ENCODE results near the gene SPTBN1.
A peak's percentile ranks its signal among the peaks of the same experiment; 100 is the strongest.

SPTBN1 gene

GRCh38 chr2:54603796-54604195 lies 147.7 kb downstream of the SPTBN1 start:
- Histone ChIP-seq H3K27me3 (ENCODE audit: insufficient read depth, low read length) (no peaks in the 10 kb centered on the region), H3K9ac (ENCODE audit: low read length) (no peak overlapping the region), H2AFZ (ENCODE audit: insufficient read depth, low read length, poor library complexity) (no peak overlapping the region), H3K9me3 (ENCODE audit: insufficient read depth, low read depth, low read length) (peaks cover 2% of the 10 kb centered on the region), H2AK5ac (ENCODE audit: low read length) (no peak overlapping the region), H3K4me1 (ENCODE audit: control insufficient read depth in 1 of 2, insufficient read depth in 2 of 2, low read length in 2 of 2) (peaks cover 6 to 11% of the 10 kb centered on the region in 2 experiments), H3K79me1 (ENCODE audit: low read length) (no peaks in the 10 kb centered on the region), H4K12ac (ENCODE audit: low read depth, low read length) (no peak overlapping the region), H3K4me3 (ENCODE audit: low read depth, low read length) (no peak overlapping the region), H3K4me2 (ENCODE audit: low read length) (no peak overlapping the region), H3K27ac (ENCODE audit: low read depth, low read length) (no peak overlapping the region), H3K36me3 (ENCODE audit: control insufficient read depth in 1 of 2, insufficient read depth in 2 of 2, low read length in 2 of 2) (peaks cover 5 to 14% of the 10 kb centered on the region in 2 experiments), H4K91ac (ENCODE audit: low read depth, low read length) (no peak overlapping the region), H2BK120ac (ENCODE audit: insufficient read depth, low read length, poor library complexity) (no peak overlapping the region), H2BK5ac (ENCODE audit: low read depth, low read length, poor library complexity) (no peak overlapping the region), H3K23ac (ENCODE audit: low read length) (no peak overlapping the region), H4K8ac (ENCODE audit: low read depth, low read length) (no peak overlapping the region), H3K4ac (ENCODE audit: low read depth, low read length) (peak overlapping the region; percentile 52), H2BK12ac (ENCODE audit: low read length) (no peak overlapping the region), H3K14ac (ENCODE audit: low read length) (no peak overlapping the region), H3K79me2 (ENCODE audit: control insufficient read depth, insufficient read depth, low read length, poor library complexity) (peaks cover 10% of the 10 kb centered on the region), H3K18ac (ENCODE audit: low read length) (no peak overlapping the region)
- no peak for DNase-seq
- no CpG with 5 or more reads among the region's 1 CpG for WGBS (ENCODE audit: extremely low coverage, insufficient coverage, insufficient read length)

- H3K79me1 ChIP-seq (ENCODE audit: low read length), result no peaks in the 10 kb centered on the region
- no peak overlapping the region for H3K23ac ChIP-seq (ENCODE audit: low read length)
- H3K27me3 ChIP-seq (ENCODE audit: insufficient read depth, low read length), result no peaks in the 10 kb centered on the region
- WGBS (ENCODE audit: extremely low coverage, insufficient coverage, insufficient read length), result no CpG with 5 or more reads among the region's 10 CpGs
- H3K79me2 ChIP-seq (ENCODE audit: control insufficient read depth, insufficient read depth, low read length, poor library complexity), result peaks cover 10% of the 10 kb centered on the region
- peak overlapping the region; percentile 60 for H3K4ac ChIP-seq (ENCODE audit: low read depth, low read length)
- H3K18ac ChIP-seq (ENCODE audit: low read length), result peak overlapping the region; percentile 46
- no peak overlapping the region for H4K8ac ChIP-seq (ENCODE audit: low read depth, low read length)
- H3K9me3 ChIP-seq (ENCODE audit: insufficient read depth, low read depth, low read length), result no peaks in the 10 kb centered on the region
- H4K91ac ChIP-seq (ENCODE audit: low read depth, low read length), result no peak overlapping the region
- no peak overlapping the region for H3K14ac ChIP-seq (ENCODE audit: low read length)
- H3K4me1 ChIP-seq (ENCODE audit: control insufficient read depth in 1 of 2, insufficient read depth in 2 of 2, low read length in 2 of 2), result peaks cover 6 to 11% of the 10 kb centered on the region in 2 experiments
- no peak overlapping the region for H3K4me2 ChIP-seq (ENCODE audit: low read length)
- H4K12ac ChIP-seq (ENCODE audit: low read depth, low read length), result no peak overlapping the region
- no peak overlapping the region for H3K9ac ChIP-seq (ENCODE audit: low read length)
- H3K36me3 ChIP-seq (ENCODE audit: control insufficient read depth in 1 of 2, insufficient read depth in 2 of 2, low read length in 2 of 2), result peaks cover 2 to 7% of the 10 kb centered on the region in 2 experiments
- H3K4me3 ChIP-seq (ENCODE audit: low read depth, low read length), result no peak overlapping the region
- no peak overlapping the region for H2BK120ac ChIP-seq (ENCODE audit: insufficient read depth, low read length, poor library complexity)
- no peak overlapping the region for H2BK5ac ChIP-seq (ENCODE audit: low read depth, low read length, poor library complexity)
- H2BK12ac ChIP-seq (ENCODE audit: low read length), result no peak overlapping the region
- H2AFZ ChIP-seq (ENCODE audit: insufficient read depth, low read length, poor library complexity), result no peak overlapping the region
- H3K27ac ChIP-seq (ENCODE audit: low read depth, low read length), result no peak overlapping the region
- DNase-seq, result no peak
- no peak overlapping the region for H2AK5ac ChIP-seq (ENCODE audit: low read length)
These were observed 148.7 kb downstream of the SPTBN1 start for GRCh38 chr2:54604871-54605270.

GRCh38 chr2:54605836-54606235 lies 149.7 kb downstream of the SPTBN1 start:
- Histone ChIP-seq H3K27me3 (ENCODE audit: insufficient read depth, low read length) (no peaks in the 10 kb centered on the region), H3K18ac (ENCODE audit: low read length) (no peak overlapping the region), H3K4ac (ENCODE audit: low read depth, low read length) (peak overlapping the region; percentile 63), H4K12ac (ENCODE audit: low read depth, low read length) (no peak overlapping the region), H4K8ac (ENCODE audit: low read depth, low read length) (no peak overlapping the region), H3K4me1 (ENCODE audit: control insufficient read depth in 1 of 2, insufficient read depth in 2 of 2, low read length in 2 of 2) (peaks cover 6 to 11% of the 10 kb centered on the region in 2 experiments), H2BK120ac (ENCODE audit: insufficient read depth, low read length, poor library complexity) (no peak overlapping the region), H3K4me3 (ENCODE audit: low read depth, low read length) (no peak overlapping the region), H3K79me1 (ENCODE audit: low read length) (no peaks in the 10 kb centered on the region), H3K79me2 (ENCODE audit: control insufficient read depth, insufficient read depth, low read length, poor library complexity) (peaks cover 10% of the 10 kb centered on the region), H4K91ac (ENCODE audit: low read depth, low read length) (no peak overlapping the region), H3K9me3 (ENCODE audit: insufficient read depth, low read depth, low read length) (no peaks in the 10 kb centered on the region), H3K27ac (ENCODE audit: low read depth, low read length) (no peak overlapping the region), H3K36me3 (ENCODE audit: control insufficient read depth in 1 of 2, insufficient read depth in 2 of 2, low read length in 2 of 2) (peaks cover 2% of the 10 kb centered on the region in 2 experiments), H3K4me2 (ENCODE audit: low read length) (no peak overlapping the region), H3K14ac (ENCODE audit: low read length) (no peak overlapping the region), H3K9ac (ENCODE audit: low read length) (no peak overlapping the region), H2AFZ (ENCODE audit: insufficient read depth, low read length, poor library complexity) (no peak overlapping the region), H2BK12ac (ENCODE audit: low read length) (no peak overlapping the region), H2AK5ac (ENCODE audit: low read length) (no peak overlapping the region), H3K23ac (ENCODE audit: low read length) (no peak overlapping the region), H2BK5ac (ENCODE audit: low read depth, low read length, poor library complexity) (no peak overlapping the region)
- WGBS (ENCODE audit: extremely low coverage, insufficient coverage, insufficient read length), result no CpG with 5 or more reads among the region's 3 CpGs
- no peak for DNase-seq

GRCh38 chr2:54606393-54606958 lies 150.3 kb downstream of the SPTBN1 start:
- H3K9ac ChIP-seq (ENCODE audit: low read length), result no peak overlapping the region
- peaks cover 10% of the 10 kb centered on the region for H3K79me2 ChIP-seq (ENCODE audit: control insufficient read depth, insufficient read depth, low read length, poor library complexity)
- no peak overlapping the region for H2BK12ac ChIP-seq (ENCODE audit: low read length)
- no peak overlapping the region for H2BK5ac ChIP-seq (ENCODE audit: low read depth, low read length, poor library complexity)
- no peak overlapping the region for H3K4me2 ChIP-seq (ENCODE audit: low read length)
- no peak overlapping the region for H4K8ac ChIP-seq (ENCODE audit: low read depth, low read length)
- H3K14ac ChIP-seq (ENCODE audit: low read length), result no peak overlapping the region
- no peaks in the 10 kb centered on the region for H3K27me3 ChIP-seq (ENCODE audit: insufficient read depth, low read length)
- no peaks in the 10 kb centered on the region for H3K9me3 ChIP-seq (ENCODE audit: insufficient read depth, low read depth, low read length)
- H2AFZ ChIP-seq (ENCODE audit: insufficient read depth, low read length, poor library complexity), result no peak overlapping the region
- H3K4ac ChIP-seq (ENCODE audit: low read depth, low read length), result no peak overlapping the region
- no CpG with 5 or more reads among the region's 12 CpGs for WGBS (ENCODE audit: extremely low coverage, insufficient coverage, insufficient read length)
- H3K4me1 ChIP-seq (ENCODE audit: control insufficient read depth in 1 of 2, insufficient read depth in 2 of 2, low read length in 2 of 2), result peaks cover 6 to 11% of the 10 kb centered on the region in 2 experiments
- H3K79me1 ChIP-seq (ENCODE audit: low read length), result no peaks in the 10 kb centered on the region
- no peak overlapping the region for H3K23ac ChIP-seq (ENCODE audit: low read length)
- DNase-seq, result no peak
- no peak overlapping the region for H3K4me3 ChIP-seq (ENCODE audit: low read depth, low read length)
- H4K91ac ChIP-seq (ENCODE audit: low read depth, low read length), result no peak overlapping the region
- H2BK120ac ChIP-seq (ENCODE audit: insufficient read depth, low read length, poor library complexity), result no peak overlapping the region
- H3K18ac ChIP-seq (ENCODE audit: low read length), result no peak overlapping the region
- no peak overlapping the region for H2AK5ac ChIP-seq (ENCODE audit: low read length)
- no peak overlapping the region for H3K27ac ChIP-seq (ENCODE audit: low read depth, low read length)
- peaks cover 0 to 2% of the 10 kb centered on the region in 2 experiments for H3K36me3 ChIP-seq (ENCODE audit: control insufficient read depth in 1 of 2, insufficient read depth in 2 of 2, low read length in 2 of 2)
- H4K12ac ChIP-seq (ENCODE audit: low read depth, low read length), result no peak overlapping the region
